ENCODE measurements around the gene PSMD4. TPM values are rescaled to one million over a fixed set of nuclear protein-coding genes. Genes with fewer than 3 reads are reported as not detected.

Gene PSMD4
- total RNA-seq, 1 donor from 2014 or later = 150 TPM

DNA sequence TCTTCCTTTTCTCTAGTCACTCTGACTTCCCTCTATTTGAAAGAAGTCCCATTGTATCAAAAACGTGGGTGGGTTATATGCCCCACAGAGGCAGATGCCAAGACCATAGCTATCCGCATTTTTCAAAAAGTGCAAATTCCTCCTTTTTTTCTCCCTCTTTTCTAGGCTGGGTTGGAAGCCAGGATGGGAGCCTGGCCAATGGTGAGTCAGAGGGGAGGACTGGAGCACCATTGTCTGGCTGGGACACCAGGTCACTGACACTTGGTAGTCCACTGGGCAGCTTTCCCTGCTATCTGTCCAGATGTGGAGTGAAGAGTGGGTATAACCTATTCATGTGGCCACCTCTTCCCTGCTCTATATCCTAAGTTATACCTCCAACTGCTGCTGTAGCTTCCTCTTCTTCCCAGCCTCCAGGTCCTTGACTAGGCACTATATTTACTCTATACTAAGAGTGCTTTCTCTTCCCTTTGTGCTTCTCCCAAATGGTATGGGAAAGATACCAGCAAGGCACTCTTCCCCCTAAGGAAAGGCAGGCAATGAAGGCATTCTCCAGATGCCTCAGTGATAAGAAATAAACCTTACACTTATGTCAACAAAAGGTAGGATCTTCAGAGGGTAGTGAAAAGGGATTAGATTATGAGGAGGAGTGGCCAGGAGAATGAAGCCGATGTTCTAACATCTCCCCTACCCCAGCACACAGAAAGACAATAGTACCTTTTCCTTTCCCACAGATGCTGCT is 59.8 kb downstream of the PSMD4 start:
- TF ChIP-seq, protein P1, sequence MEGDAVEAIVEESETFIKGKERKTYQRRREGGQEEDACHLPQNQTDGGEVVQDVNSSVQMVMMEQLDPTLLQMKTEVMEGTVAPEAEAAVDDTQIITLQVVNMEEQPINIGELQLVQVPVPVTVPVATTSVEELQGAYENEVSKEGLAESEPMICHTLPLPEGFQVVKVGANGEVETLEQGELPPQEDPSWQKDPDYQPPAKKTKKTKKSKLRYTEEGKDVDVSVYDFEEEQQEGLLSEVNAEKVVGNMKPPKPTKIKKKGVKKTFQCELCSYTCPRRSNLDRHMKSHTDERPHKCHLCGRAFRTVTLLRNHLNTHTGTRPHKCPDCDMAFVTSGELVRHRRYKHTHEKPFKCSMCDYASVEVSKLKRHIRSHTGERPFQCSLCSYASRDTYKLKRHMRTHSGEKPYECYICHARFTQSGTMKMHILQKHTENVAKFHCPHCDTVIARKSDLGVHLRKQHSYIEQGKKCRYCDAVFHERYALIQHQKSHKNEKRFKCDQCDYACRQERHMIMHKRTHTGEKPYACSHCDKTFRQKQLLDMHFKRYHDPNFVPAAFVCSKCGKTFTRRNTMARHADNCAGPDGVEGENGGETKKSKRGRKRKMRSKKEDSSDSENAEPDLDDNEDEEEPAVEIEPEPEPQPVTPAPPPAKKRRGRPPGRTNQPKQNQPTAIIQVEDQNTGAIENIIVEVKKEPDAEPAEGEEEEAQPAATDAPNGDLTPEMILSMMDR (IDR thresholded peaks at IDR 0.05) = no peak
- no peak for DNase-seq (ENCODE audit: extremely low spot score, unreplicated experiment)
- H3K9me3 Mint-ChIP-seq (ENCODE audit: unreplicated experiment) = no peaks in the 10 kb centered on the region
- H3K27me3 Mint-ChIP-seq (ENCODE audit: unreplicated experiment) = no peaks in the 10 kb centered on the region
- H3K4me1 Mint-ChIP-seq (ENCODE audit: unreplicated experiment) = peaks cover 53% of the 10 kb centered on the region
- peaks cover 42% of the 10 kb centered on the region for H3K36me3 Mint-ChIP-seq (ENCODE audit: unreplicated experiment)
- H3K27ac Mint-ChIP-seq (ENCODE audit: unreplicated experiment) = peak overlapping the region; percentile 79
- H3K4me3 Mint-ChIP-seq (ENCODE audit: unreplicated experiment) = no peak overlapping the region

DNA sequence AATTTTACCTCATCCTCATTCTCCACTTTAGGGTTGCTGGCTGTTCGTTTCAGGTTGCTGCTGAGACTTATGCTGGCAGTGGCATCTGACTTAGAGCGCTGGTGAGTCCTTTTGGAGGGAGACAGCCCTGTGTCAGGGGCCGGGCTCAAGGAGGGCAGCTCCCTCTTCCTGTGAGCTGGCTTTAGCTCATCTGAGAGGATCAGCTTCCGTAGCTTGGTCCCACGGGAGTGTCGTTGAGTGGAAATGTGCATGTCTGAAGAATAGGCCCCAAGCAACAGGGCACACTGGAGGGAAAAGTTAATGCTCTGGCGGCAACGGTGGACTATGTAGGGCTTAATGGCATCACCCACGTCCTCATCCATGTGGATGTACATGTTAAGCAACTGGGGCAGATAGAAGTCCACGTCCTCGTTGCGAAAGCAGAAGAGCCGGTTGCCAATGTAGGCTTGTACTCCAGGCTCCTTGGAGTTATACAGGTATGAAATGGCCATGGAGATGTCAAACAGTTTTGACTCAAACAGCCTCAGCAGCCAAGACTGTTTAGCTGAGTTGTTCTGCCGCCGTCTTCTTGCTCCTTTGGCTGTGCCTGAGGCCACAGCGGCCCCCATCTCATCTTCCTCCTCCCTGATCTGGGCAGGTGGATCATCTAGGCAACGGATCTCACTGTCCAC is 61.2 kb downstream of the PSMD4 start:
- Mint-ChIP-seq H3K27ac (ENCODE audit: unreplicated experiment) (no peak overlapping the region), H3K27me3 (ENCODE audit: unreplicated experiment) (no peaks in the 10 kb centered on the region), H3K4me1 (ENCODE audit: unreplicated experiment) (peaks cover 40% of the 10 kb centered on the region), H3K9me3 (ENCODE audit: unreplicated experiment) (no peaks in the 10 kb centered on the region), H3K36me3 (ENCODE audit: unreplicated experiment) (peaks cover 48% of the 10 kb centered on the region), H3K4me3 (ENCODE audit: unreplicated experiment) (no peak overlapping the region)
- TF ChIP-seq, protein P1 (IDR thresholded peaks at IDR 0.05) = no peak
- no peak for DNase-seq (ENCODE audit: extremely low spot score, unreplicated experiment)

Other genes with a start within 250 kb of the PSMD4 start
- gene MINDY1, start 247.8 kb upstream of the PSMD4 start, total RNA-seq = 22.2 and 24.3 TPM in 2 replicates
- gene PRUNE1, start 246.3 kb upstream of the PSMD4 start, total RNA-seq = 18.2 and 20.5 TPM in 2 replicates
- gene BNIPL, start 218.1 kb upstream of the PSMD4 start, total RNA-seq = 0.55 and 0.81 TPM in 2 replicates
- gene C1orf56, start 207.0 kb upstream of the PSMD4 start, total RNA-seq = 4.7 and 5.2 TPM in 2 replicates
- gene CDC42SE1, start 195.1 kb upstream of the PSMD4 start, total RNA-seq = 67.1 and 69.9 TPM in 2 replicates
- gene MLLT11, start 194.3 kb upstream of the PSMD4 start, total RNA-seq = 21.0 and 22.1 TPM in 2 replicates
- gene GABPB2, start 184.0 kb upstream of the PSMD4 start, total RNA-seq = 11.1 and 12.4 TPM in 2 replicates
- 24.7 and 28.2 TPM in 2 replicates for gene SEMA6C, start 108.1 kb upstream of the PSMD4 start, total RNA-seq
- not detected in 2 replicates for gene TNFAIP8L2, start 98.1 kb upstream of the PSMD4 start, total RNA-seq
- gene LYSMD1, start 88.8 kb upstream of the PSMD4 start, total RNA-seq = 12.6 and 13.3 TPM in 2 replicates
- gene SCNM1, start 88.6 kb upstream of the PSMD4 start, total RNA-seq = 45.0 and 49.8 TPM in 2 replicates
- gene TMOD4, start 78.8 kb upstream of the PSMD4 start, total RNA-seq = 2.8 TPM in 1 of 2 replicates, not detected in the other
- gene VPS72, start 64.5 kb upstream of the PSMD4 start, total RNA-seq = 77.5 and 91.6 TPM in 2 replicates
- 84.4 and 89.5 TPM in 2 replicates for gene PIP5K1A, start 56.2 kb upstream of the PSMD4 start, total RNA-seq
- 23.7 and 25.9 TPM in 2 replicates for gene ZNF687, start 27.6 kb downstream of the PSMD4 start, total RNA-seq
- 66.9 and 74.1 TPM in 2 replicates for gene PI4KB, start 72.7 kb downstream of the PSMD4 start, total RNA-seq
- gene RFX5, start 92.5 kb downstream of the PSMD4 start, total RNA-seq = 36.7 and 37.9 TPM in 2 replicates
- gene SELENBP1, start 118.0 kb downstream of the PSMD4 start, total RNA-seq = 8.1 and 10.2 TPM in 2 replicates
- 272 and 280 TPM in 2 replicates for gene PSMB4, start 144.8 kb downstream of the PSMD4 start, total RNA-seq
- gene POGZ, start 204.8 kb downstream of the PSMD4 start, total RNA-seq = 105 and 107 TPM in 2 replicates

All from osteocyte (in vitro differentiated cells).